Measurements from ENCODE around the gene SPNS3. TPM values are rescaled to one million over a fixed set of nuclear protein-coding genes. Genes with fewer than 3 reads are reported as not detected.

The SPNS3 gene
- total and polyA plus RNA-seq, 3 donors from 2014 or later, result 0.39 to 1.4 (median 0.75) TPM

GRCh38 chr17:4453812-4454591, 20.3 kb downstream of the SPNS3 start:
- TF ChIP-seq, protein P1, sequence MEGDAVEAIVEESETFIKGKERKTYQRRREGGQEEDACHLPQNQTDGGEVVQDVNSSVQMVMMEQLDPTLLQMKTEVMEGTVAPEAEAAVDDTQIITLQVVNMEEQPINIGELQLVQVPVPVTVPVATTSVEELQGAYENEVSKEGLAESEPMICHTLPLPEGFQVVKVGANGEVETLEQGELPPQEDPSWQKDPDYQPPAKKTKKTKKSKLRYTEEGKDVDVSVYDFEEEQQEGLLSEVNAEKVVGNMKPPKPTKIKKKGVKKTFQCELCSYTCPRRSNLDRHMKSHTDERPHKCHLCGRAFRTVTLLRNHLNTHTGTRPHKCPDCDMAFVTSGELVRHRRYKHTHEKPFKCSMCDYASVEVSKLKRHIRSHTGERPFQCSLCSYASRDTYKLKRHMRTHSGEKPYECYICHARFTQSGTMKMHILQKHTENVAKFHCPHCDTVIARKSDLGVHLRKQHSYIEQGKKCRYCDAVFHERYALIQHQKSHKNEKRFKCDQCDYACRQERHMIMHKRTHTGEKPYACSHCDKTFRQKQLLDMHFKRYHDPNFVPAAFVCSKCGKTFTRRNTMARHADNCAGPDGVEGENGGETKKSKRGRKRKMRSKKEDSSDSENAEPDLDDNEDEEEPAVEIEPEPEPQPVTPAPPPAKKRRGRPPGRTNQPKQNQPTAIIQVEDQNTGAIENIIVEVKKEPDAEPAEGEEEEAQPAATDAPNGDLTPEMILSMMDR (IDR thresholded peaks at IDR 0.05), result no peak
- TF ChIP-seq POLR2A (IDR thresholded peaks at IDR 0.05), result no peak
- no peaks in the 10 kb centered on the region for H3K9me3 ChIP-seq
- intact Hi-C loops (cut with DNase I; ENCODE audit: low total_unique reads), result no loop called here
- H3K4me1 ChIP-seq, result peaks cover 8% of the 10 kb centered on the region
- no peak for DNase-seq
- no peak overlapping the region for H3K27ac ChIP-seq
- H3K27me3 ChIP-seq, result no peaks in the 10 kb centered on the region
- H3K36me3 ChIP-seq (ENCODE audit: low read depth, missing control alignments), result no peaks in the 10 kb centered on the region
- no peak overlapping the region for H3K4me3 ChIP-seq
- whole genome bisulfite sequencing, 2 donors, result 92% methylated on average over 9 of the region's 9 CpGs

- no peaks in the 10 kb centered on the region for H3K36me3 ChIP-seq (ENCODE audit: low read depth, missing control alignments)
- TF ChIP-seq, protein P1 (IDR thresholded peaks at IDR 0.05), result no peak
- no peak for TF ChIP-seq POLR2A (IDR thresholded peaks at IDR 0.05)
- H3K4me1 ChIP-seq, result no peaks in the 10 kb centered on the region
- no peak for DNase-seq
- WGBS, 2 donors, result 69% methylated on average over 5 of the region's 5 CpGs
- intact Hi-C loops (cut with DNase I; ENCODE audit: low total_unique reads), result no loop called here
- H3K9me3 ChIP-seq, result no peaks in the 10 kb centered on the region
- H3K4me3 ChIP-seq, result no peak overlapping the region
- H3K27ac ChIP-seq, result no peak overlapping the region
- no peaks in the 10 kb centered on the region for H3K27me3 ChIP-seq
These were observed 26.9 kb downstream of the SPNS3 start for GRCh38 chr17:4460661-4461060.

- no peak overlapping the region for H3K27ac ChIP-seq
- no peaks in the 10 kb centered on the region for H3K27me3 ChIP-seq
- no peak for TF ChIP-seq POLR2A (IDR thresholded peaks at IDR 0.05)
- TF ChIP-seq, protein P1 (IDR thresholded peaks at IDR 0.05), result no peak
- no peak for DNase-seq
- H3K4me1 ChIP-seq, result no peaks in the 10 kb centered on the region
- no peaks in the 10 kb centered on the region for H3K9me3 ChIP-seq
- H3K36me3 ChIP-seq (ENCODE audit: low read depth, missing control alignments), result no peaks in the 10 kb centered on the region
- H3K4me3 ChIP-seq, result no peak overlapping the region
- WGBS, 2 donors, result 58 to 72% methylated on average over 10 of the region's 10 CpGs
- intact Hi-C loops (cut with DNase I; ENCODE audit: low total_unique reads), result no loop called here
These were observed 30.2 kb downstream of the SPNS3 start for GRCh38 chr17:4463818-4464476.

GRCh38 chr17:4465786-4466185, 32.0 kb downstream of the SPNS3 start:
- H3K27me3 ChIP-seq, result no peaks in the 10 kb centered on the region
- WGBS, 2 donors, result 92 to 95% methylated on average over 7 to 8 of the region's 8 CpGs
- H3K27ac ChIP-seq, result no peak overlapping the region
- no peak for DNase-seq
- H3K4me3 ChIP-seq, result no peak overlapping the region
- H3K9me3 ChIP-seq, result no peaks in the 10 kb centered on the region
- no peaks in the 10 kb centered on the region for H3K36me3 ChIP-seq (ENCODE audit: low read depth, missing control alignments)
- H3K4me1 ChIP-seq, result no peaks in the 10 kb centered on the region
- TF ChIP-seq, protein P1 (IDR thresholded peaks at IDR 0.05), result no peak
- no peak for TF ChIP-seq POLR2A (IDR thresholded peaks at IDR 0.05)
- intact Hi-C loops (cut with DNase I; ENCODE audit: low total_unique reads), result no loop called here
